COLO829 (cell line): Measurements from ENCODE around the gene MEIOC.
"Not testable (repeated sequence)": the region's sequence is repeated elsewhere in the genome, so short reads cannot be mapped to it uniquely, and the experiment has no call there.

Source experiments
- DNase-seq: peaks from one replicate; pipeline ENCODE4 v3.0.0; 2012; ENCODE audit warnings: low spot score

Gene MEIOC

GRCh38 chr17:44655983-44656710, at the start of gene MEIOC:
MEIOC (plus strand) TSS chr17:44656468; CDS start chr17:44656614, 146 bp downstream.
- DNase-seq: peak; percentile 30

- DNase-seq: no peak
Measured at GRCh38 chr17:44606658-44607057, 49.6 kb upstream of the MEIOC start.

- DNase-seq: no peak
Measured at GRCh38 chr17:44607836-44608690, 48.2 kb upstream of the MEIOC start.

GRCh38 chr17:44608727-44609435, 47.4 kb upstream of the MEIOC start:
- DNase-seq: no peak

GRCh38 chr17:44610331-44610730, 45.9 kb upstream of the MEIOC start:
- no peak for DNase-seq

- DNase-seq: no peak
Measured at GRCh38 chr17:44610871-44611270, 45.4 kb upstream of the MEIOC start.

GRCh38 chr17:44614862-44615261, 41.4 kb upstream of the MEIOC start:
- no peak for DNase-seq

- DNase-seq: not testable (repeated sequence)
Measured at GRCh38 chr17:44618652-44619051, 37.6 kb upstream of the MEIOC start.

GRCh38 chr17:44623070-44623725, 33.1 kb upstream of the MEIOC start:
- DNase-seq: no peak

GRCh38 chr17:44627513-44628242, 28.6 kb upstream of the MEIOC start:
- DNase-seq: no peak

GRCh38 chr17:44628243-44629188, 27.8 kb upstream of the MEIOC start:
- DNase-seq: no peak

- DNase-seq: no peak
Measured at GRCh38 chr17:44629314-44629713, 27.0 kb upstream of the MEIOC start.

- no peak for DNase-seq
Measured at GRCh38 chr17:44630703-44631102, 25.6 kb upstream of the MEIOC start.

- no peak for DNase-seq
Measured at GRCh38 chr17:44633998-44634397, 22.3 kb upstream of the MEIOC start.

GRCh38 chr17:44634401-44634800, 21.9 kb upstream of the MEIOC start:
- DNase-seq: not testable (repeated sequence)

GRCh38 chr17:44636562-44636961, 19.7 kb upstream of the MEIOC start:
- peak; percentile 36 for DNase-seq

- DNase-seq: no peak
Measured at GRCh38 chr17:44637066-44637465, 19.2 kb upstream of the MEIOC start.

GRCh38 chr17:44642834-44643233, 13.4 kb upstream of the MEIOC start:
- no peak for DNase-seq

- no peak for DNase-seq
Measured at GRCh38 chr17:44645341-44645740, 10.9 kb upstream of the MEIOC start.

GRCh38 chr17:44646280-44646679, 10.0 kb upstream of the MEIOC start:
- no peak for DNase-seq
